Liver (tissue), 9 donors: ENCODE results near the gene UBAP2L. TPM values are rescaled to one million over a fixed set of nuclear protein-coding genes. Genes with fewer than 3 reads are reported as not detected.

ENCODE experiments used
- DNase-seq: peaks from one replicate; pipeline ENCODE4 v3.0.0-alpha.2; 2017; ENCODE audit warnings: low spot score
- H3K27ac ChIP-seq, 2 donors: one replicate each; pipeline ENCODE4 v1.7.0; 2013; ENCODE audit warnings: inconsistent platforms in 2 of 2, low read length in 2 of 2, control low read depth in 1 of 2, low read depth in 1 of 2, mild to moderate bottlenecking in 1 of 2
- H3K27me3 ChIP-seq, 4 donors: one replicate each; pipeline versions ENCODE4 v1.6.1 to v1.7.0; 2013; ENCODE audit warnings: low read length in 3 of 4, inconsistent platforms in 1 of 4, mild to moderate bottlenecking in 1 of 4, moderate library complexity in 1 of 4; ENCODE audit not compliant: control insufficient read depth in 4 of 4, insufficient read depth in 4 of 4
- H3K36me3 ChIP-seq, 4 donors: one replicate each; pipeline versions ENCODE4 v1.6.1 to v1.7.0; 2013; ENCODE audit warnings: low read length in 3 of 4, mild to moderate bottlenecking in 3 of 4, low read depth in 1 of 4, moderate library complexity in 1 of 4; ENCODE audit not compliant: control insufficient read depth in 4 of 4, insufficient read depth in 3 of 4
- H3K4me1 ChIP-seq, 4 donors: one replicate each; pipeline versions ENCODE4 v1.6.1 to v1.7.0; 2013; ENCODE audit warnings: low read length in 3 of 4, mild to moderate bottlenecking in 3 of 4, moderate library complexity in 1 of 4; ENCODE audit not compliant: control insufficient read depth in 4 of 4, insufficient read depth in 4 of 4
- H3K4me3 ChIP-seq, 3 donors: one replicate each; pipeline versions ENCODE4 v1.6.1 to v1.7.0; 2013; ENCODE audit warnings: low read length in 3 of 3, control low read depth in 1 of 3, low read depth in 1 of 3, mild to moderate bottlenecking in 1 of 3
- H3K9ac ChIP-seq, 2 donors: one replicate each; pipeline ENCODE4 v1.7.0; 2013; ENCODE audit warnings: low read length in 2 of 2, mild to moderate bottlenecking in 2 of 2, moderate library complexity in 2 of 2, control low read depth in 1 of 2, low read depth in 1 of 2
- H3K9me3 ChIP-seq, 4 donors: one replicate each; pipeline versions ENCODE4 v1.6.1 to v1.7.0; 2013; ENCODE audit warnings: low read length in 3 of 4; ENCODE audit not compliant: control insufficient read depth in 4 of 4
- EGR1 ChIP-seq, 2 donors: IDR thresholded peaks; 2 replicates each; pipeline ENCODE4 v1.6.1; 2016 to 2018; ENCODE audit warnings: antibody characterized with exemption in 2 of 2, low read depth in 2 of 2
- FOXA1 ChIP-seq: IDR thresholded peaks from 2 replicates; pipeline ENCODE4 v1.6.1; 2016; ENCODE audit warnings: antibody characterized with exemption
- HNF4A ChIP-seq, 2 donors: conservative IDR thresholded peaks; 2 replicates each; pipeline ENCODE4 v1.6.1; 2016; ENCODE audit warnings: antibody characterized with exemption in 2 of 2, mild to moderate bottlenecking in 2 of 2
- HNF4G ChIP-seq: IDR thresholded peaks from 2 replicates; pipeline ENCODE4 v1.6.1; 2016; ENCODE audit warnings: antibody characterized with exemption
- JUND ChIP-seq, 2 donors: IDR thresholded peaks; 2 replicates each; pipeline ENCODE4 v1.6.1; 2016; ENCODE audit warnings: antibody characterized with exemption in 2 of 2
- MAX ChIP-seq: IDR thresholded peaks from 2 replicates; pipeline ENCODE4 v1.6.1; 2016; ENCODE audit warnings: antibody characterized with exemption
- RAD21 ChIP-seq, 2 donors: IDR thresholded peaks; 2 replicates each; pipeline ENCODE4 v1.6.1; 2016; ENCODE audit warnings: antibody characterized with exemption in 2 of 2, mild to moderate bottlenecking in 2 of 2
- REST ChIP-seq: IDR thresholded peaks from 2 replicates; pipeline ENCODE4 v1.6.1; 2016; ENCODE audit warnings: antibody characterized with exemption, mild to moderate bottlenecking
- RXRA ChIP-seq, 2 donors: IDR thresholded peaks; 2 replicates each; pipeline ENCODE4 v1.6.1; 2017 to 2018; ENCODE audit warnings: antibody characterized with exemption in 2 of 2, mild to moderate bottlenecking in 1 of 2
- SP1 ChIP-seq: IDR thresholded peaks from 2 replicates; pipeline ENCODE4 v1.6.1; 2018; ENCODE audit warnings: antibody characterized with exemption, mild to moderate bottlenecking
- YY1 ChIP-seq: IDR thresholded peaks from 2 replicates; pipeline ENCODE4 v1.6.1; 2016; ENCODE audit warnings: antibody characterized with exemption, mild to moderate bottlenecking
- ZBTB33 ChIP-seq: IDR thresholded peaks from 2 replicates; pipeline ENCODE4 v1.6.1; 2016; ENCODE audit warnings: antibody characterized with exemption
- WGBS: extraction: QIAGEN DNeasy Blood & Tissue Kit; methylation state at CpG from one replicate; pipeline ENCODE4 v1.1.7; 2013; 5-methylcytosine and 5-hydroxymethylcytosine counted together
- polyA plus RNA-seq, 2 donors: library from polyadenylated mRNA; stranded (reverse) in 1 of 2; unstranded in 1 of 2; fragments of 200-250 nt in 1 of 2; fragments of >200 nt in 1 of 2; fragmentation: Nextera tagmentation in 1 of 2; extraction: Ambion mirVana in 1 of 2; gene quantifications; one replicate each; pipeline versions ENCODE4 v1.2.1 to v1.2.3, GENCODE V29; 2013 to 2015
- total RNA-seq, 2 donors: library from RNA; depleted of rRNA; stranded (reverse); fragments of >200 nt; gene quantifications; one replicate each; pipeline ENCODE4 v1.2.3, GENCODE V29; 2014
- TF ChIP-seq, protein P1 (sequence below): IDR thresholded peaks from 2 replicates; pipeline ENCODE4 v1.6.1; 2016; ENCODE audit warnings: antibody characterized with exemption
- donor health status: healthy.
- donor health status: healthy.
- donor health status: healthy.
- donor health status: healthy.
- donor health status: healthy.

The UBAP2L gene
- total and polyA plus RNA-seq, 4 donors: 24.3 to 51.0 (median 34.1) TPM

GRCh38 chr1:154295408-154296235 lies 74.9 kb downstream of the UBAP2L start:
- no peak overlapping the region for H3K4me3 ChIP-seq
- 76% methylated on average over 8 of the region's 8 CpGs for WGBS
- no peaks in the 10 kb centered on the region for H3K27me3 ChIP-seq

More at GRCh38 chr1:154295408-154296235, 74.9 kb downstream of the UBAP2L start:
- TF ChIP-seq, protein P1, sequence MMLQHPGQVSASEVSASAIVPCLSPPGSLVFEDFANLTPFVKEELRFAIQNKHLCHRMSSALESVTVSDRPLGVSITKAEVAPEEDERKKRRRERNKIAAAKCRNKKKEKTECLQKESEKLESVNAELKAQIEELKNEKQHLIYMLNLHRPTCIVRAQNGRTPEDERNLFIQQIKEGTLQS: no peak
- TF ChIP-seq MAX (no peak), SP1 (no peak), RAD21 (IDR thresholded peaks at IDR 0.05) (no peak), JUND (IDR thresholded peaks at IDR 0.05) (no peak), FOXA1 (no peak), HNF4G (no peak), YY1 (no peak), RXRA (IDR thresholded peaks at IDR 0.05) (no peak), ZBTB33 (no peak), HNF4A (conservative IDR thresholded peaks at IDR 0.05) (no peak), REST (no peak), EGR1 (IDR thresholded peaks at IDR 0.05; ENCODE audit: low read depth in 2 of 2) (no peak)
- Histone ChIP-seq H3K36me3 (no peaks in the 10 kb centered on the region), H3K9me3 (peaks cover 3 to 10% (median 6%) of the 10 kb centered on the region in 4 donors), H3K4me1 (no peaks in the 10 kb centered on the region), H3K27ac (no peak overlapping the region), H3K9ac (no peak overlapping the region)
- no peak for DNase-seq
